Epithelial cell of proximal tubule (primary cell): Measurements from ENCODE around the gene COBL. TPM values are rescaled to one million over a fixed set of nuclear protein-coding genes. Genes with fewer than 3 reads are reported as not detected.

Experiments
- DNase-seq: peaks from one replicate; pipeline ENCODE4 v3.0.0-alpha.2; 2011; ENCODE audit warnings: low read depth
- H3K4me3 ChIP-seq: 2 replicates; pipeline ENCODE4 v1.5.1; 2011; ENCODE audit warnings: low read depth, mild to moderate bottlenecking, low read length
- total RNA-seq: library from RNA; depleted of rRNA; stranded (reverse); fragments of >200 nt; gene quantifications from 2 replicates; pipeline ENCODE4 v1.2.3, GENCODE V29; 2015
- TF ChIP-seq, protein P1 (sequence below): conservative IDR thresholded peaks from 2 replicates; pipeline ENCODE4 v1.5.1; 2012; ENCODE audit warnings: low read depth, mild to moderate bottlenecking, low read length

The COBL gene
- total RNA-seq, 1 donor from 2014 or later: 6.6 TPM

GRCh38 chr7:51108134-51108533, 208.5 kb downstream of the COBL start:
- H3K4me3 ChIP-seq: no peak overlapping the region
- no peak for DNase-seq
- TF ChIP-seq, protein P1, sequence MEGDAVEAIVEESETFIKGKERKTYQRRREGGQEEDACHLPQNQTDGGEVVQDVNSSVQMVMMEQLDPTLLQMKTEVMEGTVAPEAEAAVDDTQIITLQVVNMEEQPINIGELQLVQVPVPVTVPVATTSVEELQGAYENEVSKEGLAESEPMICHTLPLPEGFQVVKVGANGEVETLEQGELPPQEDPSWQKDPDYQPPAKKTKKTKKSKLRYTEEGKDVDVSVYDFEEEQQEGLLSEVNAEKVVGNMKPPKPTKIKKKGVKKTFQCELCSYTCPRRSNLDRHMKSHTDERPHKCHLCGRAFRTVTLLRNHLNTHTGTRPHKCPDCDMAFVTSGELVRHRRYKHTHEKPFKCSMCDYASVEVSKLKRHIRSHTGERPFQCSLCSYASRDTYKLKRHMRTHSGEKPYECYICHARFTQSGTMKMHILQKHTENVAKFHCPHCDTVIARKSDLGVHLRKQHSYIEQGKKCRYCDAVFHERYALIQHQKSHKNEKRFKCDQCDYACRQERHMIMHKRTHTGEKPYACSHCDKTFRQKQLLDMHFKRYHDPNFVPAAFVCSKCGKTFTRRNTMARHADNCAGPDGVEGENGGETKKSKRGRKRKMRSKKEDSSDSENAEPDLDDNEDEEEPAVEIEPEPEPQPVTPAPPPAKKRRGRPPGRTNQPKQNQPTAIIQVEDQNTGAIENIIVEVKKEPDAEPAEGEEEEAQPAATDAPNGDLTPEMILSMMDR: no peak

GRCh38 chr7:51104278-51104677, 212.3 kb downstream of the COBL start:
- H3K4me3 ChIP-seq: no peak overlapping the region
- TF ChIP-seq, protein P1: no peak
- no peak for DNase-seq

GRCh38 chr7:51103718-51104117, 212.9 kb downstream of the COBL start:
- no peak for DNase-seq
- no peak overlapping the region for H3K4me3 ChIP-seq
- TF ChIP-seq, protein P1: no peak

- peak; percentile 15 for DNase-seq
- TF ChIP-seq, protein P1: no peak
- no peak overlapping the region for H3K4me3 ChIP-seq
Observed at GRCh38 chr7:51102828-51103227, 213.8 kb downstream of the COBL start.

- H3K4me3 ChIP-seq: no peak overlapping the region
- DNase-seq: no peak
- TF ChIP-seq, protein P1: no peak
Observed at GRCh38 chr7:51101111-51101757, 215.4 kb downstream of the COBL start.

- no peak overlapping the region for H3K4me3 ChIP-seq
- TF ChIP-seq, protein P1: no peak
- no peak for DNase-seq
Observed at GRCh38 chr7:51090411-51090810, 226.2 kb downstream of the COBL start.

- no peak overlapping the region for H3K4me3 ChIP-seq
- TF ChIP-seq, protein P1: no peak
- DNase-seq: no peak
Observed at GRCh38 chr7:51085034-51085692, 231.4 kb downstream of the COBL start.
